Activated CD4-positive, alpha-beta T cell treated with anti-CD3 and anti-CD28 coated beads, Interleukin-2, amount 50 U/mL, for 1 hour (primary cell): ENCODE measurements around the gene PTGES3.
"Not testable (repeated sequence)": the region's sequence is repeated elsewhere in the genome, so short reads cannot be mapped to it uniquely, and the experiment has no call there.

Experiments used
- DNase-seq: peaks from one replicate; pipeline ENCODE4 v3.0.0-alpha.2; 2020

Gene PTGES3, protein sequence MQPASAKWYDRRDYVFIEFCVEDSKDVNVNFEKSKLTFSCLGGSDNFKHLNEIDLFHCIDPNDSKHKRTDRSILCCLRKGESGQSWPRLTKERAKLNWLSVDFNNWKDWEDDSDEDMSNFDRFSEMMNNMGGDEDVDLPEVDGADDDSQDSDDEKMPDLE

DNA sequence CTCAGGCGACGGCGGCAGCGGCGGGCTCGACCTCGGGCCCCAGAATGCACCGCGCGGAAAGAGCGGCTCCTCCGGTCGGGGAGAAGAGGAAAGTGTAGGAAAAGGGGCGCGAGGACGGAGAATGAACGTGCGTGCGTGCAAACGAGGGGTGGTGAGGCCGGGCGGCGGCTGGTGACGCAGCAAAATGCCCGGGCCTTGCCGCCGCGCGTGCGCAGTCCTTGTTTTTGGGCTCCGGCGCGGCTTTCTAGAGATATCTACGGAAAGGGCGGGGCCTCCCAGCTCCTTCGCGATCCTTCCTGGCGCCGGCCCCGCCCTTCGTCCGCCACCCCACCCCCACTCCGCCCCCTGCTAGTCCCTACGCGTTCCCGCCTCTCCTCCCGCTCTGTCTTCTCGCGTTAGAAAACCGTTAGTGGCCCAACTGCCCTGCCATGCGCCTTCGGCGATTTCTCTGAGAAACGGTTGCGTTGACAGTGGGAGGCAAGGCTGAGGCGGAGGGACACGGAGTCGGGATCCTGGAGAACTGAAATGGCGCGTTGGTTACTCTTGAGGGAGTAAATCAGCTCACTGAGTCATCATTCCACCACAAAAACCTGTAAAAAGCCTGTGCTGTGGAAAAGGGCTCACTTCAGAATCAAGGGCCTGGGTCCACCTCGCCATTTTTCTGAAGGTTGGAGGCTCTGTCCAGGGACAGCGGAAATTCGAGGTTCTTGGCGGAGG is at the start of gene PTGES3:
Gene PTGES3, minus strand, starts transcription at position 156 of the 717 bp plus-strand sequence. CDS start 285 bp downstream, outside the sequence.
- peak; percentile 97 for DNase-seq

DNA sequence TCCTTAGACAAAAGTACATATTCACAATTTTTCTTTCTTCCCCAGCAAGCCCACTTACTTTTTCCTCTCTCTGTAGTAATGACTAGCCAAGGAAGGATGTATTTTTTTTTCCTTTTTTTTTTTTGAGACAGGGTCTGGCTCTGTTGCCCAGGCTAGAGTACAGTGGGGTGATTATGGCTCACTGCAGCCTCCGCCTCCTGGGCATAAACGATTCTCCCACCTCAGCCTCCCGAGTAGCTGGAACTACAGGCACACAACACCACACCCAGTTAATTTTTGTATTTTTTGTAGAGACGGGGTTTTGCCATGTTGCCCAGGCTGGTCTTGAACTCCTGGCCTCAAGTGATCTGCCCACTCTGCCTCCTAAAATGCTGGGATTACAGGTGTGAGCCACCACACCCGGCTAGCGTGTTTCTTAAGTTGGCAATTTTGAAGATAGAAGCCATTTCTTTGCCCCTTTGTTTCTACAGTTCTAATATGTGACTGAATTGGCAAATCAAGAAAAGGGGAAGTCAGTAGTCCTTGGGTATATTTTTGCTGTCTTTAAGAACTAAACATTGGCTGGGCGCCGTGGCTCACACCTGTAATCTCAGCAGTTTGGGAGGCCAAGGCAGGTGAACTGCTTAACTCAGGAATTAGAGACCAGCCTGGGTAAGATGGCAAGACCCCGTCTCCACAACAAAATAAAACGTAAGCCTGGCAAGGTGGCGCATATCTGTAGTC is 40.2 kb upstream of the PTGES3 start:
- no peak for DNase-seq

DNA sequence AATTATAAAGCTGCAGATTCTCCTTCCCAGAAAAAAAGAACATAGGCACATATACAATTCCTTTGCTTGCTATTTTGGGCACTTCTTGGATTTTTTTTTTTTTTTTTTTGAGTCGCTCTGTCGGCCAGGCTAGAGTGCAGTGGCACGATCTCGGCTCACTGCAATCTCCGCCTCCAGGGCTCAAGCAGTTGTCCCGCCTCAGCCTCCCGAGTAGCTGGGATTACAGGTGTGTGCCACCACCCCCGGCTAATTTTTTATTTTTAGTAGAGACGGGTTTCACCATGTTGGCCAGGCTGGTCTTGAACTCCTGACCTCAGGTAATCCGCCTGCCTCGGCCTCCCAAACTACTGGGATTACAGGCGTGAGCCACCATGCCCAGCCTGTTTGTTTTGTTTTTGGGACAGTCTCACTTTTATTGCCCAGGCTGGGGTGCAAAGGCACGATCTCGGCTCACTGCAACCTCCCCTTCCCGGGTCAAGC is 38.2 kb upstream of the PTGES3 start:
- not testable (repeated sequence) for DNase-seq

DNA sequence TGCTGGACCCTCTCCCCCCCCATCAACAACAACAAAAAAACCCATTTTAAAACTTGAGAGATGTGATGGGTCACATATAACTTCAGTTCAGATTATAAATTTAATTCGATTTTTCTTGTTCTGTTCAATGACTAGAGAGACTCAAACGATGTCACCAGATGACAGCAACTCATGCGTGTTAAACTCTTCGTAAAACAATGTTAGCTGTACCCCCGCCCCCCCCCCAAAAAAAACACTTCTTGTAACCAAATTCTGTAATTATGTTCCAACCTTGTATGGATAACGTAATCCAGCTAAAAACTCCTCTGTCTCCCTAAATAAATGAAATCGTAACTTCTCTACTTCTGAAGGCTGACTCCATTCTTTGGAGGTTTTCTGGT is 37.6 kb upstream of the PTGES3 start:
- no peak for DNase-seq

DNA sequence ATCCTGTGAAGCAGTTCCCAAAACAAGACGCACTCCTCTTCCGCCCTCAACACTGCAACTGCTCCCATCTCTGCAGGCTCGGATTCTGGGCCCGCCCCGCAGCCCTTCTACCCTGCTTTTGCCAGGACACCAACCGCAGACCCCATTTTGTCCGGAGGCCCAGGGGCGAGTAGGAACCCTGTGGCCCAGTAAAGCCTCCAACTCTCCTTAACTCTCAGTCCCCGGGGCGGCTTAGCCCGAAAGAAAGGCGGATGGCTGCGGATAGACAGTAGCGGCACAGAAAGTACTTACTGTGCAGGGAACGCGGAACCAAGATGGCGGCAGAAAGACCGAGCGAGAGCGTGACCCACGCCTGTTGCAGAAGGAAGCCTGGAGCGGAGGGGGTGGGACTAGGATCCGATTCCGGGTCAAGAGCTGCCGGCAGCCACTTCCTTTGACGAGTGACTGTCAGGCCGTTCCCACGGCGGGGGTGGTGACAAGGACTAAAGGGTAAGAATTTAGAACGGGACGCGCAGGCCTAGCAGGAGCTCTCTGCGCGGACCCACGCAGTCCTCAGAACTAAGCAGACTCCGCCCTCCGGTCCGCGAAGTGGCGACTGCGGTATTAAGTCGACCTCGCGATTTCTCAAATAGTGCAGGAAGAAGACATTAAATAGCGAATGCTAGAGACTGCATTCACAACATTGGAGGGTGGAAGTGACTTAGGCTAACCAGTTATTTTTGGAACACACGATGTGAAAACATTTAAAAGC is 37.1 kb upstream of the PTGES3 start, which contains the start of gene NACA:
Gene NACA, minus strand, starts transcription at position 328 of the 751 bp plus-strand sequence. CDS start 778 bp downstream, outside the sequence.
- DNase-seq, result peak; percentile 97

DNA sequence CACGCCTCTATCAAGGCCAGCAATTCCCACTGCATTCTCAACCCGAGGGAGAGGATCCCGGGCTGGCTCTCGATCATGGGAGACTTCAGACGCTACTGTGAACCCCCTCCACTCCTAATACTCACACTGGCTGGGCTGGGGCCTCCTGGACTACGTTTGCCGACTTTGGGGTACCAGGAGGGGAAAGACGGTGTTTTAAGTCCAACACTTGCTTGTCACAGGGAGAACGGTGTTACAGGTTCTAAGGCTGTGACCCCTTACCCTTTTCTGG is 36.6 kb upstream of the PTGES3 start:
- DNase-seq, result no peak

DNA sequence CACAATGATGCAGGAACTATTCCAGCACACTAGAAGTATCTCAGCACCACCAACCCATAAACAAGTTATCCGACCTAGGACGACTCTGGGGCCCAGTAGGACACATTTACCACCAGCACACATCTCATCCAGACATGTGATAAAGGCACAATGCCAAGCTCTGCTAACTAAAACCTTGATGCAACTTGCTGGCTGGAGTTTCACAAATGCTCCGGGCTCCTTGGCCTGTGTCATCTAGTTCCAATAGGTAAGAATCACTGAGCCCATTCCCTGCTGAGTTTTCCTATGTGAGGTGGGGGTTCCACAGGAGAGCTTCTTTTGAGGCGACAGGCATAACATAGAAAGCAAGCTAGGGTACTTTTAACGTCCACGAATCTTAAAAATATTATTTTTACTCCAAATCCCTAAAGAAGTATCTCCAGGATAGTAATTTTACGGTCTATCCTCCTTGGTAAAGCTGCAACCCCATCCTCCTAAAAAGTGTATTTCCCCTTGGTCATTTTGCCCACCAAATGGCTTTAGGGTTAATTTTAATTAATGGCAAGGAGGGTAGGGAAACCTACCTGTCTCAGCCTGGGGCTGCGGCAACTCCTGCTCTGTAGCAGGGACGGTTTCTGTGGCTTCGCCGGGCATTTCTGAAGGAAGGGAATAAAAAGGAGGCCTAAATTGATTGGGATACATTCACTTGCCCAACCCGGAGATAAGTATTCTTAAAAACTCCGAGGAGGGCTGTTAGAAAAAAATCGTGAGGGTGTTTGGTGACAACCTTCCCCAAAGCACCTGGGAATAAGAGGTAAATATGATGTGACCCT is 36.0 kb upstream of the PTGES3 start:
- no peak for DNase-seq

DNA sequence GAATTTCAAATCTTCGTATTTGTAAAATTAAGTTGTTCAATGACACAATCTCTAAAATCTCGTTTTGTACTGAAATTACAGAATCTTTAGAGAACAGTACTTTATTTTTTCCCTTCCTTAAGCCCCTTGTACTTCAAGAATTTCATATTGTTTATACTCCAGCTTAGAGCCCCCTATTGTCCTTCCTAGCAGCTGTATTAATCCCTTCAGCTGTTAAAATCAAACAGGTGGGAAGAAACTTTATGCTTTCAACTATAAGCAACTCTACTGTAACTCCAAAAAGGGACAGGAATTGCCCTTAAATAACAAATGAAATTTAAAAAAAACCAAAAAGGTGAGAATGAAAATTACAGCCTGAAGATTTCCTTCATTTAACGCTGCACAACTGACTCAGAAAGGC is 35.3 kb upstream of the PTGES3 start:
- no peak for DNase-seq

DNA sequence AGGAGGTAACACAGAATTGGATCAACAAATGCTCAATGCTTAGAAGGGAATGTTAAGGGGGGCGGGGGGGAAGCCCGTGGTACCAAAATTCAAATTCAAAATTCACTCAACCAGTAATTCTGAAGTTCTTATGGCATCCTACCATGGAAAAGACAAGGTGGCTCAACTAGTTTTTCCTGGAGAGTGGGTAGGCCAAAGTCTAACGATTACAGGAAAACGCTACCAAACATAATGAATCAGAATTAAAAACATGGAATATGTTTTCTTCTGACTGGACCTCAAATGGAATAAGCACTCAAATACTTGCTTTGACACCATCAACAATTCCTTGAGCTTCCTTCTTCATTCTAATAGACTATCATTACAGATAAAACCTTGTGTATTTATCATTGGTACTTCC is 34.7 kb upstream of the PTGES3 start:
- DNase-seq, result no peak

DNA sequence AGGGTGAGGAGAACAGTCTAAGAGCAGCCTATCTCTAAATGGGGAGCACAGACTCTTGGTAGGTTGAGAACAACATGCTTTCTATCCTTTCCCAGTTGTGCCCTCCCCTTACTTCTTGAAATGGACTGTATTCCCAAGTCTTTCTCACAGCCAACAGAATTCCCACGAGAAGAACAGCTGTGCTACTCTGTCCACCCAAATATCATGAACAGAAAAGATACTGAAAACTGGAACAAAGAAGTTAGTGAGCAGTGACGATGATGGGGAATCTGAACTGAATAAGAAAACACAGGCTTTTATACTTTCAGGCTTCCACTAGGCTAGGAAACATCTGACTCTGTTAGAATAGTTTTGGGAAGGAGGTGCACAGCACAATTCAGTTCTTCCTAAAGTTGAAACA is 33.6 kb upstream of the PTGES3 start:
- DNase-seq, result no peak

DNA sequence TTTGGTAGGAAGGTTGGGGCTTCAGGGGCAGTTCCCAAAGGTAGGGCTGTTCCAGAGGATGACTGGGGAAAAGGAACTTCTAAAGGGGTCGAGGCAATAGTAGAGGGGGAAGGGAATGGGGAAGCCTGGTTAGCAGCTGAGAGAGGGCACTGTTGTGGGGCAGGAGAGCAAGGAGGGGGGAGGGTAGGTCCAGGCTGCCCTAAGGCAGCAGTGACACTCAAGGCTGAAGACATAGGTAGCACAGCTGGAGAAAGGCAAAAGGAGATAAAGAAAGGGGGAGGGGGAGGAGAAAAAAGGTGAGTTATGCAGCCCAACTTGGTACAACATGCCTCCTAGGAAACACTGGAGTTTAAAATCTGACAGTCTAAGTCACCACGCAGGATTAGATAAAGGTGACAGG is 33.1 kb upstream of the PTGES3 start:
- no peak for DNase-seq

DNA sequence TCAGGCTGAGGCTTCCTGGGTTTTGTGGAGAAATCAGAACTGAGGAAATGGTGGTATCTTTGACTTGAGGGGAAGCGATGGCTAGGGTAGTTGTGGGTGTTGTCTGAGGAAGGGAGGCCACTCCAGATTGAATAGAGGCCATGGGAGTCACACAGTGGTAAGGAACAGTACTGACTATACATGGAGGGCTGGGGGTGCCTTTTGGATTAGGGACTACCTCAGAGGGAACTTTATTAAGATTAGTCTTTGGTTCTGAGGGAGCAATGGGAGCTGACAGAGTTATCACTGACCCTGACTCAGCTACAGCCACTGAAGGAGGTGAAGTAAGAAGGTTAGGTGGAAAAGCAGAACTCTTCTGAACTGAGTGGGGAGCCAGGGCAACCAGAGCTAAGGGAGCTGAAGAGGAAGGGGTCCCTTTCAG is 32.7 kb upstream of the PTGES3 start:
- DNase-seq, result no peak

DNA sequence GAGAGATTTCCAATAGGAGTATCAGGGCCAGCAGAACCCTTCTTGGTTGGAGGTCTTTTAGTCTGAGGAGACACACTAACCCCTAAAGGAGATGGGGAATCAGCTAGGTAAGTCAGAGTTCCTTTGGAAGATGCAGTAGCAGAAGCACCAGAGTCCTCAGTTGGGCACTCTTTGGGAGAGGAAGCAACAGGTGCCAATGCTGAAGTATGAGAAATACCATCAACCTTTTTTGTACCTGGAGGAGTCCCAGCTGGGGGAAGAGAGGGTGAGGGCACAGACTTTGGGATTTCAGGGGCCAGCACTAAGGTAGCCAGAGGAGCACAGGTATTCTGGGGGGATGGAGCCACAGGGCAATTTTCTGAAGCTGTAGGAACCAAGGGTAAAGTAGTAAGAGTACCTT is 31.0 kb upstream of the PTGES3 start:
- no peak for DNase-seq

DNA sequence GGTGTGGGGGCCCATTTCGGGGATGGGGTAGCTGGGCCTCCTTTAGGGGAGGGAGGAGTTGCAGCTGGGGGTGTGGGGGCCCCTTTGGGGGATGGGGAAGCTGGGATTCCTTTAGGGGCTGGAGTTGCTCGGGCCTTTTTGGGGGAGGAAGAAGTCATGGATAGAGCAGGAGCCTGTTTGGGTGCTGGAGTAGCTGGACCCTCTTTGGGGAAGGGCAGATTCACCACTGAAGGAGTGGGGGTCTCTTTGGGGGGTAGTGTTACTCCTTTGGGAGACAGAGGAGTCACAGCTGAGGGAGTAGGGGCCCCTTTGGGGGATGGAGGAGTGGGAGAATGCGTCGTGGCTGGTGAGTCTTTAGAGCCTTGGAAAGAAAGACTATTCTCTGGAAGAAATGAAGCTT is 30.6 kb upstream of the PTGES3 start:
- DNase-seq, result no peak

DNA sequence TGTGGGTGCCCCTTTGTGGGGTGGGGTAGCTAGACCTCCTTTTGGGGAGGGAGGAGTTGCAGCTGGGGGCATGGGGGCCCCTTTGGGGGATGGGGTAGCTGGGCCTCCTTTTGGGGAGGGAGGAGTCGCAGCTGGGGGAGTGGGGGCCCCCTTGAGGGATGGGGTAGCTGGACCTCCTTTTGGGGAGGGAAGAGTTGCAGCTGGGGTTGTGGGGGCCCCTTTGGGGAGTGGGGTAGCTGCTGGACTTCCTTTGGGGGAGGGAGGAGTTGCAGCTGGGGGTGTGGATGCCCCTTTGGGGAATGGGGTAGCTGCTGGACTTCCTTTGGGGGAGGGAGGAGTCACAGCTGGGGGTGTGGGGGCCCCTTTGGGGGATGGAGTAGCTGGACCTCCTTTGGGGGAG is 30.1 kb upstream of the PTGES3 start:
- no peak for DNase-seq

DNA sequence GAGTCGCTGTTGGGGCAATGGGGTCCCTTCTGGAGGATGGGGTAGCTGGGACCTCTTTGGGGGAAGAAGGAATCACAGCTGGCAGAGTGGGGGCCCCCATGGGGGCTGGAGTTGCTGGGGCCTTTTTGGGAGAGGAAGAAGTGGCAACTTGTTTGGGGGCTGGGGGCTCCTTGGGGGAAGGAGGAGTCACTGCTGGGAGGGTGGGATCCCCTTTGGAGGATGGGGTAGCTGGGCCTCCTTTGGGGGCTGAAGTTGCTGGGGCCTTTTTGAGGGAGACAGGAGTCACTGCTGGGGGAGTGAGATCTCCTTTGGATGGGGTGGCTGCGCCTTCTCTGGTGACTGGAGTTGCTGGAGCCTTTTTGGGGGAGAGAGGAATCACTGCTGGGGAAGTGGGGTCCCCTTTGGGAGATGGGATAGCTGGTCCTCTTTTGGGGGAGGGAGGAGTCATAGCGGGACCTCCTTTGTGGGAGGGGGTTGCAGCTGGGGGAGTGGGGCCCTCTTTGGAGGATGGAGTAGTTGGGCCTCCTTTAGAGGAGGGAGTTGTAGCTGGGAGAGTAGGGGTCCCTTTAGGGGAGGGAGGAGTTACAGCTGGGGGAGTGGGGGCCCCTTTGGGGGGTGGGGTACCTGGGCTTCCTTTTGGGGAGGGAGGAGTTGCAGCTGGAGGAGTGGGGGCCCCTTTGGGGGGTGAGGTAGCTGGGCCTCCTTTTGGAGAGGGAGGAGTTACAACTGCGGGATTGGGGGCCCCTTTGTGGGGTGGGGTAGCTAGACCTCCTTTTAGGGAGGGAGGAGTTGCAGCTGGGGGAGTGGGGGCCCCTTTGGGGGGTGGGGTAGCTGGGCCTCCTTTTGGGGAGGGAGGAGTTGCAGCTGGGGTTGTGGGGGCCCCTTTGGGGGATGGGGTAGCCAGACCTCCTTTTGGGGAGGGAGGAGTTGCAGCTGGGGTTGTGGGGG is 29.1 kb upstream of the PTGES3 start:
- DNase-seq, result no peak

DNA sequence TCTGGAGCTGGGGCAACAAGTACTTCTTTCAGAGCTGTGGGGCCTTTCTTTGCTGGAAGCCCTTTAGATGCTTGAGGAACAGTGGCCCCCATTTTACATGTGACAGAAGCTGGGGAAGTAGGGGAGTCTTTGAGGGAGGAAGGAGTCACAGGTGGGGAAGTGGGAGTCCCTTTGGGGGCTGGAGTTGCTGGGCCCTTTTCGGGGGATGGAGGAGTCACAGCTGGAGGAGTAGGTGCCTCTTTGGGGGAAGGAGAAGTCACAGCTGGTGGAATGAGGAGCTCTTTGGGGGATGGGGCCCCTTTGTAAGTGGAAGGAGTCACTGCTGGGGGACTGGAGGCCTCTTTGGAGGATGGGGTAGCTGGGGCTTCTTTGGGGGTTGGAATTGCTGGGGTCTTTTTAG is 28.4 kb upstream of the PTGES3 start:
- DNase-seq, result no peak

DNA sequence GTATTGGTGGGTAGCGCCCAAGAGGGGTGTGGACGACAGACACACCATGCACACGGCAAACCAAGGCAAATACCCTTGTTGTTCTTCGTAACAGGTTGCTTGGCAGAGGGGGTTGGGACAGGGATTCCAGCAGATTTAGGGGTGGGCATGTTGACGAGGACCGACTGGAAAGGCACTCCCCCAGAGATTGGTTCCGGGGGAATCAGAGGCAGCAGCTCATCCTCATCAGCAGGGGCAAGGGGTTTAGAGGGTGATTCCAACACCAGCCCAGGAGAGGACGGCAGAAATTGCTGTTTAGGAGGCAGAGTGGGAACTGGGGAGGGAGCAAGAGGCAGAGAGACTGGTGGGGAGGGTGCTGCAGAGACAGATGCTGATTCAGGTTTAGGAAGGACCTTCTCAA is 27.7 kb upstream of the PTGES3 start:
- DNase-seq, result no peak

DNA sequence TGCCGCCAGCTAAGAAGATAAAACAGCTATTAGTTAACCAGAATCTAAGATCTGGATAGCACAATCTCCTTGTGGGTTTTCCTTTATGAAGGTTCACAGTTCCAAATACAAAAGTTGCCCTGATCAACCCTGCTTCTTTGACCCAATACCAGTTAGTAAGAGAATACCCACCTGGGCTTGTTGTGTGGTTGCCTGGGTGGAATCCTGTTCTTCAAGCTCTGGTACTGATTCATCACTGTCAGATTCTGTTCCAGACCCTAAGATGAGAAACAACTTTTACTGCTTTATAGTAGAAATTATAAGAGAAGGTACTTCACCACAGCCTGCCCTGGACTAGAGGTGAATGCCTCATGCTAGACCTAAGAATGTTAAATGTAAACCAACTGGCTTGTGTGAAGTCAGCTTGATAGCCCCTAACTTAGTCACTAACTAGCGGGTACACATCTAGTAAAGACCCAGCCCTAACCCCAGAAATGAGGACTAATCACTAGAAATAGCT is 26.4 kb upstream of the PTGES3 start:
- DNase-seq, result no peak

DNA sequence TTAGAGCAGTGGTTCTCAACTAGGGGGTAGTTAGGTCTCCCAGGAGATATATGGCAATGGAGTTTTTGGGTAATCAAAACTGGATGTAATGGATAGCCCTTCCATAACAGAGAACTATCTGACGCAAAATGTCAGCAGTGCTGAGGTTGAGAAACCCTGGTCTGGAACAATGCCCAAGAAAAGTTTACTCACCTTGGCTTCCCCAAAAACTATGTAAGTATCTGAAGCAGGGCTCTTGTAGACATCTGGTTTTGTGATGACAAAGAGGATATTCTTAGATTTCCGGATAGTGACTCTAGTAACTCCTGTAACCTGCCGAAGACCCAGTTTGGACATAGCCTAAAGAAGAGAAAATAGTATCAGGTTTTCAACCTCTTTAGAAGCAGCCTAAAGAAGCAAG is 25.3 kb upstream of the PTGES3 start:
- DNase-seq, result no peak

DNA sequence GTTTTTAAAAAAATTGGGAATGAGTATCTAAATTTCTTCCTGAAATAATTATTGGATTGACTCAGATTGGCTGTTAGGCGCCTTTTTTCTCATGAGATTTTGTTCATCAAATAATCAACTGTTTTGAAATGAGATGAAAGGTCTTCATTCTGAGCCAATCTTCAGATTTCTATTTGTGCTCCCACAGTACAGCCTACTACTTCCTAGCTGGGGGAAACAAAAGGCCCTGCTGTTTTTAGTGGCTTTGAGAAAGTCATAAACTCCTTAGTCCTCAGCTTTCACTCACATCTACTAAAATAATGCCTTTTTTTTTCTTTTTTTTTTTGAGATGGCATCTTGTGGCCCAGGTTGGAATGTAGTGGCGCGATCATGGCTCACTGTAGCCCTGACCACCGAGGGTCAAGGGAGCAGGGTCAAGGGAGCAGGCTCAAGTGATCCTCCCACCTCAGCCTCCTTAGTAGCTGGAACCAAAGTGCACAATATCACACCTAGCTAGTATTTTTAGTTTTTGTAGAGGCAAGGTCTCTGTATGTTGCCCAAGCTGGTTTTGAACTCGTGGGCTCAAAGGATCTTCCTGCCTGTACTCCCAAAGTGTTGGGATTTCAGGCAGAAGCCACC is 21.8 kb upstream of the PTGES3 start:
- no peak for DNase-seq
